Loucy (cell line): Measurements from ENCODE around the gene PCDHGA1.

Source experiments
- H2AFZ ChIP-seq: fragments of 200-600 bp; sonication (generic); 2 replicates; pipeline ENCODE4 v1.6.0; 2016; ENCODE audit warnings: antibody characterized with exemption, mild to moderate bottlenecking, low read length, moderate library complexity
- H3F3A ChIP-seq: fragments of 200-600 bp; 2 replicates; pipeline ENCODE4 v1.6.0; 2016; ENCODE audit warnings: antibody characterized with exemption, low read depth, mild to moderate bottlenecking
- H3K27me3 ChIP-seq: fragments of 200-600 bp; sonication (generic); 2 replicates; pipeline ENCODE4 v1.6.1; 2014; ENCODE audit warnings: low read length, mild to moderate bottlenecking; ENCODE audit not compliant: insufficient read depth, poor library complexity, severe bottlenecking
- H3K36me3 ChIP-seq: fragments of 200-600 bp; sonication (generic); 2 replicates; pipeline ENCODE4 v1.6.1; 2016; ENCODE audit warnings: low read length; ENCODE audit not compliant: insufficient read depth
- H3K4me1 ChIP-seq: fragments of 200-600 bp; sonication (generic); 2 replicates; pipeline ENCODE4 v1.5.1; 2014; ENCODE audit warnings: low read length, mild to moderate bottlenecking; ENCODE audit not compliant: insufficient read depth, poor library complexity, severe bottlenecking
- H3K4me2 ChIP-seq: fragments of 200-600 bp; sonication (generic); 2 replicates; pipeline ENCODE4 v1.6.0; 2014; ENCODE audit warnings: antibody characterized with exemption, low read length, low read depth, mild to moderate bottlenecking; ENCODE audit not compliant: poor library complexity, severe bottlenecking
- H3K4me3 ChIP-seq: fragments of 200-600 bp; sonication (generic); 2 replicates; pipeline ENCODE4 v1.5.1; 2014; ENCODE audit warnings: low read length, mild to moderate bottlenecking, mixed read lengths; ENCODE audit not compliant: poor library complexity, severe bottlenecking
- H3K79me2 ChIP-seq: fragments of 200-600 bp; sonication (generic); 2 replicates; pipeline ENCODE4 v1.6.1; 2014; ENCODE audit warnings: low read length; ENCODE audit not compliant: insufficient read depth
- H3K9ac ChIP-seq: fragments of 200-600 bp; sonication (generic); 2 replicates; pipeline ENCODE4 v1.6.0; 2014; ENCODE audit warnings: mild to moderate bottlenecking, low read depth, low read length, moderate library complexity; ENCODE audit not compliant: poor library complexity, severe bottlenecking
- H3K9me2 ChIP-seq: fragments of 200-600 bp; sonication (generic); replicated peaks from 2 replicates; pipeline ENCODE4 v1.6.1; 2016; ENCODE audit warnings: low read depth, low read length, mixed read lengths
- H3K9me3 ChIP-seq: fragments of 200-600 bp; sonication (generic); 2 replicates; pipeline ENCODE4 v1.6.1; 2014; ENCODE audit warnings: mild to moderate bottlenecking, antibody characterized with exemption, low read length, low read depth; ENCODE audit not compliant: insufficient read depth
- H4K20me1 ChIP-seq: fragments of 200-600 bp; sonication (generic); 2 replicates; pipeline ENCODE4 v1.6.0; 2014; ENCODE audit warnings: antibody characterized with exemption, low read length, mild to moderate bottlenecking; ENCODE audit not compliant: insufficient read depth, poor library complexity, severe bottlenecking
- CTCF ChIP-seq: fragments of 200-600 bp; sonication (generic); conservative IDR thresholded peaks from 2 replicates; pipeline ENCODE4 v1.5.1; 2014; ENCODE audit warnings: mild to moderate bottlenecking, antibody characterized with exemption, low read length
- EZH2phosphoT487 ChIP-seq: fragments of 200-600 bp; IDR thresholded peaks from 2 replicates; pipeline ENCODE4 v1.6.1; 2018; ENCODE audit warnings: antibody characterized with exemption, mild to moderate bottlenecking, moderate library complexity, borderline replicate concordance

Gene PCDHGA1

GRCh38 chr5:141388661-141389060 lies 58.3 kb downstream of the PCDHGA1 start:
- no peaks in the 10 kb centered on the region for H3K9me3 ChIP-seq
- H3K9me2 ChIP-seq: no peaks in the 10 kb centered on the region
- no peak overlapping the region for H3K4me3 ChIP-seq
- H3F3A ChIP-seq: no peaks in the 10 kb centered on the region
- H2AFZ ChIP-seq: no peak overlapping the region
- H3K27me3 ChIP-seq: no peaks in the 10 kb centered on the region
- no peaks in the 10 kb centered on the region for H3K4me1 ChIP-seq
- no peaks in the 10 kb centered on the region for H3K36me3 ChIP-seq
- no peak overlapping the region for H3K9ac ChIP-seq
- no peaks in the 10 kb centered on the region for H4K20me1 ChIP-seq
- no peak overlapping the region for H3K4me2 ChIP-seq
- TF ChIP-seq CTCF: no peak
- no peak for TF ChIP-seq EZH2phosphoT487
- H3K79me2 ChIP-seq: no peaks in the 10 kb centered on the region

- Histone ChIP-seq H3K27me3 (no peaks in the 10 kb centered on the region), H3K79me2 (no peaks in the 10 kb centered on the region), H3K4me1 (no peaks in the 10 kb centered on the region), H2AFZ (no peak overlapping the region), H3K9me2 (no peaks in the 10 kb centered on the region), H3K36me3 (no peaks in the 10 kb centered on the region), H3F3A (no peaks in the 10 kb centered on the region), H3K9ac (no peak overlapping the region), H3K4me2 (no peak overlapping the region), H4K20me1 (no peaks in the 10 kb centered on the region), H3K4me3 (no peak overlapping the region), H3K9me3 (no peaks in the 10 kb centered on the region)
- no peak for TF ChIP-seq CTCF
Observed at GRCh38 chr5:141389153-141390042, 59.1 kb downstream of the PCDHGA1 start.

DNA sequence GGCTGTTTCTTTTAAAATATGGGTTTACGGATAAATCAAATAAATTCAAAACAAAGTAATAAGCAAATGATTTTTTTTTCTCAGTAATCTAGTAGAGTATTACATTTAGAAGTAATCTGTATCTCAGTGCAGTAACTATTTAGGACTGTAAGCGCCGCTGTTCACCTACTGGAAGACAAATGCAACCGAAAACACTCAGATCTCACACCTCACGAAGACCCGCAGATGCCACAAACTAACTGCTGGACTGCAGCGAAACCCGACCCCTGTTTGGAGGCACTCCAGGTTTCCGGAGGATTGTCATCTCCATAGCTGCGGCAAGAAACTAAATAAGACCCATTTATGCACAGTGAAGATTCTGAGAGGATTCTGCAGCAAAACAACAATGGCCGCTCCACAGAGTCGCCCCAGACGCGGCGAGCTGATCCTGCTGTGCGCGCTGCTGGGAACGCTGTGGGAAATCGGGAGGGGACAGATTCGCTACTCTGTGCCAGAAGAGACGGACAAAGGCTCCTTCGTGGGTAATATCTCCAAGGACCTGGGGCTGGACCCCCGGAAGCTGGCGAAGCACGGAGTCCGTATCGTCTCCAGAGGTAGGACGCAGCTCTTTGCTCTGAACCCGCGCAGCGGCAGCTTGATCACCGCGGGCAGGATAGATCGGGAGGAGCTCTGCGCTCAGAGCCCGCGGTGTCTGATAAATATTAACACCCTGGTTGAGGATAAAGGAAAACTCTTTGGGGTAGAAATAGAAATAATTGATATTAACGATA lies 62.3 kb downstream of the PCDHGA1 start, which contains the start of gene PCDHGA8:
Gene PCDHGA8, plus strand, starts transcription at position 205 of the 770 bp plus-strand sequence. Its CDS starts 181 bp downstream, at position 386.
- no peak within 1 kb of the TSS for H3K4me3 ChIP-seq
- TF ChIP-seq EZH2phosphoT487 (no peak), CTCF (peak; percentile 56)
- no peaks in the 10 kb centered on the region for H4K20me1 ChIP-seq
- no peaks in the 10 kb centered on the region for H3K27me3 ChIP-seq
- H2AFZ ChIP-seq: no peak within 1 kb of the TSS
- no peaks in the 10 kb centered on the region for H3K4me1 ChIP-seq
- H3F3A ChIP-seq: no peaks in the 10 kb centered on the region
- H3K9ac ChIP-seq: no peak within 1 kb of the TSS
- H3K9me2 ChIP-seq: no peaks in the 10 kb centered on the region
- no peaks in the 10 kb centered on the region for H3K9me3 ChIP-seq
- no peaks in the 10 kb centered on the region for H3K36me3 ChIP-seq
- no peak within 1 kb of the TSS for H3K4me2 ChIP-seq
- H3K79me2 ChIP-seq: no peaks in the 10 kb centered on the region
